Measurements from ENCODE around the gene NUBP1.

The NUBP1 gene

GRCh38 chr16:10808850-10809249, 65.2 kb downstream of the NUBP1 start:
- DNase-seq, result no peak

- DNase-seq, result no peak
Measured at GRCh38 chr16:10809706-10810105, 66.1 kb downstream of the NUBP1 start.

- DNase-seq, result no peak
Measured at GRCh38 chr16:10812312-10813098, 68.9 kb downstream of the NUBP1 start.

- DNase-seq, result no peak
Measured at GRCh38 chr16:10813099-10813455, 69.4 kb downstream of the NUBP1 start.

GRCh38 chr16:10817514-10817913, 73.9 kb downstream of the NUBP1 start:
- no peak for DNase-seq

- no peak for DNase-seq
Measured at GRCh38 chr16:10817963-10818941, 74.6 kb downstream of the NUBP1 start, which contains the start of gene TVP23A. TVP23A (minus strand) TSS chr16:10818794; CDS start chr16:10818493, 301 bp downstream.

All from cortex of kidney (tissue), 1 donor.